ENCODE results near the gene ATXN10. TPM values are rescaled to one million over a fixed set of nuclear protein-coding genes. Genes with fewer than 3 reads are reported as not detected.

ATXN10 gene
- total and polyA plus RNA-seq, 2 of the 8 experiments (the other 6 are each of a cell fraction or from before 2014, with no cell fraction given) = 134 to 210 TPM

DNA sequence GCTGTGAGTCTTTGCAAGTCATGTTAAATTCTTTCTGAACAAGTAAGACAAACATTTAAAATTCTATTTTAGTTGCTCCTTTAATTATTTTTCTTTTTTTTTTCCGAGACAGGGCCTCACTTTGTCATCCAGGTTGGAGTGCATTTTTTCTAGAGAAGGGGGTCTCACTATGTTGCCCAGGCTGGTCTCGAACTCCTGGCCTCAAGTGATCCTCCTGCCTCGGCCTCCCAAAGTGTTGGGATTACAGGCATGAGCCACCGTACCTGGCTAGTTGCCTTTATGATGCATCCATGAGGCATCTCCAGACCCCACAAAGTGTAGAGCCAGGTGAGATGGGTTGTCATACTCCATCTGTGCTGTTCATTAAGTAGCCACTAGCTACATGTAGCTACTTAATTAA is 4.4 kb downstream of the ATXN10 start (continued):
- TF ChIP-seq GTF2F1 (IDR thresholded peaks at IDR 0.05; ENCODE audit: borderline replicate concordance, low read depth, low read length) = no peak

Data from H1 (cell line).